GM12801 (cell line): ENCODE data around the gene GPM6B.

Experiments
- TF ChIP-seq, protein P1 (sequence below): IDR thresholded peaks from one replicate; pipeline ENCODE4 v1.5.1; 2011; ENCODE audit warnings: control low read depth; ENCODE audit not compliant: insufficient read length; ENCODE audit errors: extremely low read depth

GPM6B gene

GRCh38 chrX:13780868-13781427 lies 35.9 kb downstream of the GPM6B start:
- TF ChIP-seq, protein P1, sequence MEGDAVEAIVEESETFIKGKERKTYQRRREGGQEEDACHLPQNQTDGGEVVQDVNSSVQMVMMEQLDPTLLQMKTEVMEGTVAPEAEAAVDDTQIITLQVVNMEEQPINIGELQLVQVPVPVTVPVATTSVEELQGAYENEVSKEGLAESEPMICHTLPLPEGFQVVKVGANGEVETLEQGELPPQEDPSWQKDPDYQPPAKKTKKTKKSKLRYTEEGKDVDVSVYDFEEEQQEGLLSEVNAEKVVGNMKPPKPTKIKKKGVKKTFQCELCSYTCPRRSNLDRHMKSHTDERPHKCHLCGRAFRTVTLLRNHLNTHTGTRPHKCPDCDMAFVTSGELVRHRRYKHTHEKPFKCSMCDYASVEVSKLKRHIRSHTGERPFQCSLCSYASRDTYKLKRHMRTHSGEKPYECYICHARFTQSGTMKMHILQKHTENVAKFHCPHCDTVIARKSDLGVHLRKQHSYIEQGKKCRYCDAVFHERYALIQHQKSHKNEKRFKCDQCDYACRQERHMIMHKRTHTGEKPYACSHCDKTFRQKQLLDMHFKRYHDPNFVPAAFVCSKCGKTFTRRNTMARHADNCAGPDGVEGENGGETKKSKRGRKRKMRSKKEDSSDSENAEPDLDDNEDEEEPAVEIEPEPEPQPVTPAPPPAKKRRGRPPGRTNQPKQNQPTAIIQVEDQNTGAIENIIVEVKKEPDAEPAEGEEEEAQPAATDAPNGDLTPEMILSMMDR = no peak

DNA sequence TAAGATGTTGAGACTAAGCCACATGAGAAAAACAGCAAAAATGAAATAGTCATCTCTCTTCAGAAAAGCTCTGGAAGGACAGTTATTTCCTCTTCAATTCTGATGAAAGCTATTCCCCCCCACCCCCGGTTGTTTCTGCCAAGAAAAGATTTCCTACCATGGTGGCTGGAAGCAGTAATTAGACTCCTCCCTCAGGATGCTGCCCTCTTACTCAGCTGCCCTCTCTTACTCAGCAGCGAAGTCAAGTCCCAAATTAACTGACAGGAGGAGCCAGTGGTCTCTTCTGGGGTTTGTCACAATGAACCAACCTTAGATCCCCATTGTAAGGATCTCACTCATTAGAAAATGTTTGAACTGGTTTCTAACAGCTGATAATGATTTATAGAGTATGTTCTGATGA lies 38.0 kb downstream of the GPM6B start:
- TF ChIP-seq, protein P1 = no peak

GRCh38 chrX:13776387-13776786 lies 40.5 kb downstream of the GPM6B start:
- TF ChIP-seq, protein P1 = no peak

DNA sequence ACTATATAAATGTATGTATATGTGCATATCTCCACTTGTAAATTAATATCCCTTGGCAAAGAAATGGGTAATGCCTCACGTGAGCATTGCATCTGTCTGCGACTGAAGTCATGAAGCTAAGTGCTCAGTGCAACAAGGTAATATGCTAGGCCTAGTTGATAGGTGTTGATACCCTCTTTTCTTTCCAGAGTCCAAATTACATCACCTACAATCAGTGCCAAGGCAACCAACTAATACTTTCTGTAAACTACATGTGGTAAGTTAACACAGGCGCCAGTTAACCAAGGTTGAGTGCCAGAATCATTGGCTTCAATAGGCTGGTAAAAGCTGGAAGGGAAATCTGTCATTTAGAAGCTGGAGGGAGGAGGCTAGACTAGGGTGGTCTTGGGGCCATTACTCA lies 41.1 kb downstream of the GPM6B start:
- TF ChIP-seq, protein P1 = no peak

DNA sequence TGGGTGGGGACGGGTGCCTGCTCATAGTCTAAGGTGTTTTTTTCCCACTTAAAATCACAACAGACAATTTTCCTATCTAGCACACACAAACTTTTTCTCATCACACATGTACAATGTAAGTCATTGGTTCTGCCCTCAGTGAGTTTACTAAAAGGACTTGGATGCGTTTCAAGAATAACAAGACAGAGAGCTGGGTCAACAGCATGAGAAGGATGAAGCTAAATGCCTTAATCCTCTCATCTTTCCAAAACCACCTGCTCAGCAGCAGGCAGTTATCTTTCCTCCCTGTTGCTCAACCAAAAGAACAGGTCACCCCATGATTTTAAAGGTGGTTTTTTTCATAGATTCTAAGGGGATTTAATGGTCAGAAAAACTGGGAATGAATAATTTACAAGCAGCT lies 42.2 kb downstream of the GPM6B start:
- TF ChIP-seq, protein P1 = no peak

DNA sequence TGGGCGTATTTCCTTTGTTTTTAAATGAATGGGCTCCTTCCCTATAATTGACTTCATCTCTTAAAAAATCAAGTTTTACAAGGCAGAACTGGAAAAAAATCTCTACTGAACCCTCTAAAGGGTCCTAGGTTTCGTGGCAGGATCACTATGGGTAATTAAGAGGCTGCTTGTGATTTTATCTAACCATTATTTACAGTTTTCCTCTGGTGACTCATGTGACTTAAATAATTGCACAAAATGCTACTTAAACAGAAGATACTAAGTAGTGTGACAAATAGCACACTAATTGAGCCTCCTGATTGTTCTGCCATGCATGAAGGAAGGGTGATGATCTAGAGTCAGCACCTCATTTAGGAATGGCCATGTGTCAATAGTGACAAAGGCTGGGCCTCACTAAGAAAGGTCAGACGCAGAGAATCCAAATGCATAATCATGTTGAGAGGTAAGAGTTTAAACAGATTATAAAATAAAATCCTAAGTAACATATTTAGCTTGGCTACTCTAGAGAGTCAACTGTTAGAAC lies 46.8 kb downstream of the GPM6B start:
- TF ChIP-seq, protein P1 = no peak

GRCh38 chrX:13768939-13769338 lies 48.0 kb downstream of the GPM6B start:
- TF ChIP-seq, protein P1 = no peak
